ENCODE results near the gene UNC13D. TPM values are rescaled to one million over a fixed set of nuclear protein-coding genes. Genes with fewer than 3 reads are reported as not detected.

Gene UNC13D
- total and polyA plus RNA-seq, 2 experiments from 2014 or later = 0.06 to 0.65 TPM

- H3K27ac ChIP-seq = no peak overlapping the region
- no peak for DNase-seq
- TF ChIP-seq EZH2phosphoT487 (IDR thresholded peaks at IDR 0.05; ENCODE audit: insufficient read depth, low read depth) = no peak
- TF ChIP-seq EZH2 (IDR thresholded peaks at IDR 0.05; ENCODE audit: insufficient read depth, poor library complexity, severe bottlenecking) = no peak
- H3K4me2 ChIP-seq (ENCODE audit: unreplicated experiment) = no peak overlapping the region
- H2AFZ ChIP-seq = no peak overlapping the region
- no peak overlapping the region for H3K9ac ChIP-seq
- WGBS, 2 experiments (ENCODE audit: low coverage in 1 of 2, low lambda C conversion rate in 2 of 2, missing lambda C conversion rate in 2 of 2) = 83% methylated on average over 13 of the region's 13 CpGs
- in situ Hi-C loops (cut with MboI) = no loop called here
- H3K9me2 ChIP-seq (ENCODE audit: insufficient read depth) = no peaks in the 10 kb centered on the region
- no peaks in the 10 kb centered on the region for H3K4me1 ChIP-seq (ENCODE audit: insufficient read depth)
- no peaks in the 10 kb centered on the region; the same call in 1 of the 2 replicates for H3K36me3 ChIP-seq (ENCODE audit: low read depth)
- H3K79me2 ChIP-seq (ENCODE audit: insufficient read depth) = no peaks in the 10 kb centered on the region
- H3K9me3 ChIP-seq (ENCODE audit: low read depth) = no peaks in the 10 kb centered on the region
- no peaks in the 10 kb centered on the region for H3K27me3 ChIP-seq (replicated peaks; ENCODE audit: insufficient read depth)
- H4K20me1 ChIP-seq (ENCODE audit: insufficient read depth) = no peaks in the 10 kb centered on the region
- no peaks in the 10 kb centered on the region for H3F3A ChIP-seq (ENCODE audit: insufficient read depth)
- H3K4me3 ChIP-seq = no peak overlapping the region
Measured at GRCh38 chr17:75824050-75824552, 20.1 kb downstream of the UNC13D start.

- no peaks in the 10 kb centered on the region for H3K79me2 ChIP-seq (ENCODE audit: insufficient read depth)
- H3F3A ChIP-seq (ENCODE audit: insufficient read depth) = no peaks in the 10 kb centered on the region
- in situ Hi-C loops (cut with MboI) = no loop called here
- H3K36me3 ChIP-seq (ENCODE audit: low read depth) = no peaks in the 10 kb centered on the region; the same call in 1 of the 2 replicates
- no peaks in the 10 kb centered on the region for H3K9me3 ChIP-seq (ENCODE audit: low read depth)
- TF ChIP-seq EZH2phosphoT487 (IDR thresholded peaks at IDR 0.05; ENCODE audit: insufficient read depth, low read depth) (no peak), EZH2 (IDR thresholded peaks at IDR 0.05; ENCODE audit: insufficient read depth, poor library complexity, severe bottlenecking) (no peak)
- no peaks in the 10 kb centered on the region for H3K9me2 ChIP-seq (ENCODE audit: insufficient read depth)
- no peak overlapping the region for H2AFZ ChIP-seq
- H3K9ac ChIP-seq = no peak overlapping the region
- H3K4me2 ChIP-seq (ENCODE audit: unreplicated experiment) = no peak overlapping the region
- H3K27ac ChIP-seq = no peak overlapping the region
- H4K20me1 ChIP-seq (ENCODE audit: insufficient read depth) = no peaks in the 10 kb centered on the region
- H3K27me3 ChIP-seq (replicated peaks; ENCODE audit: insufficient read depth) = no peaks in the 10 kb centered on the region
- H3K4me3 ChIP-seq = no peak overlapping the region
- no peak for DNase-seq
- H3K4me1 ChIP-seq (ENCODE audit: insufficient read depth) = no peaks in the 10 kb centered on the region
- WGBS, 2 experiments (ENCODE audit: low coverage in 1 of 2, low lambda C conversion rate in 2 of 2, missing lambda C conversion rate in 2 of 2) = 81 to 84% methylated on average over 24 to 28 of the region's 28 CpGs
Measured at GRCh38 chr17:75823257-75824041, 20.8 kb downstream of the UNC13D start.

- DNase-seq = no peak
- H3K9ac ChIP-seq = no peak overlapping the region
- no peak overlapping the region for H3K4me3 ChIP-seq
- no peaks in the 10 kb centered on the region for H3F3A ChIP-seq (ENCODE audit: insufficient read depth)
- no peaks in the 10 kb centered on the region for H3K9me2 ChIP-seq (ENCODE audit: insufficient read depth)
- TF ChIP-seq EZH2phosphoT487 (IDR thresholded peaks at IDR 0.05; ENCODE audit: insufficient read depth, low read depth) (no peak), EZH2 (IDR thresholded peaks at IDR 0.05; ENCODE audit: insufficient read depth, poor library complexity, severe bottlenecking) (no peak)
- H3K4me2 ChIP-seq (ENCODE audit: unreplicated experiment) = no peak overlapping the region
- H3K27me3 ChIP-seq (replicated peaks; ENCODE audit: insufficient read depth) = no peaks in the 10 kb centered on the region
- WGBS, 2 experiments (ENCODE audit: low coverage in 1 of 2, low lambda C conversion rate in 2 of 2, missing lambda C conversion rate in 2 of 2) = 92 to 100% methylated on average over 3 of the region's 3 CpGs
- no peaks in the 10 kb centered on the region; the same call in 1 of the 2 replicates for H3K36me3 ChIP-seq (ENCODE audit: low read depth)
- no peak overlapping the region for H2AFZ ChIP-seq
- H3K9me3 ChIP-seq (ENCODE audit: low read depth) = no peaks in the 10 kb centered on the region
- H3K79me2 ChIP-seq (ENCODE audit: insufficient read depth) = no peaks in the 10 kb centered on the region
- H3K4me1 ChIP-seq (ENCODE audit: insufficient read depth) = no peaks in the 10 kb centered on the region
- H4K20me1 ChIP-seq (ENCODE audit: insufficient read depth) = no peaks in the 10 kb centered on the region
- in situ Hi-C loops (cut with MboI) = no loop called here
- H3K27ac ChIP-seq = no peak overlapping the region
Measured at GRCh38 chr17:75822800-75823166, 21.4 kb downstream of the UNC13D start.

- no peak overlapping the region for H3K4me3 ChIP-seq
- no peaks in the 10 kb centered on the region for H3K4me1 ChIP-seq (ENCODE audit: insufficient read depth)
- H3K27ac ChIP-seq = no peak overlapping the region
- no peaks in the 10 kb centered on the region for H3K27me3 ChIP-seq (replicated peaks; ENCODE audit: insufficient read depth)
- DNase-seq = no peak
- in situ Hi-C loops (cut with MboI) = no loop called here
- no peak overlapping the region for H2AFZ ChIP-seq
- WGBS, 2 experiments (ENCODE audit: low coverage in 1 of 2, low lambda C conversion rate in 2 of 2, missing lambda C conversion rate in 2 of 2) = 60 to 67% methylated on average over 15 to 18 of the region's 18 CpGs
- no peaks in the 10 kb centered on the region; the same call in 1 of the 2 replicates for H3K36me3 ChIP-seq (ENCODE audit: low read depth)
- H4K20me1 ChIP-seq (ENCODE audit: insufficient read depth) = no peaks in the 10 kb centered on the region
- no peak for TF ChIP-seq EZH2phosphoT487 (IDR thresholded peaks at IDR 0.05; ENCODE audit: insufficient read depth, low read depth)
- no peak for TF ChIP-seq EZH2 (IDR thresholded peaks at IDR 0.05; ENCODE audit: insufficient read depth, poor library complexity, severe bottlenecking)
- no peaks in the 10 kb centered on the region for H3F3A ChIP-seq (ENCODE audit: insufficient read depth)
- H3K79me2 ChIP-seq (ENCODE audit: insufficient read depth) = no peaks in the 10 kb centered on the region
- no peaks in the 10 kb centered on the region for H3K9me2 ChIP-seq (ENCODE audit: insufficient read depth)
- no peaks in the 10 kb centered on the region for H3K9me3 ChIP-seq (ENCODE audit: low read depth)
- no peak overlapping the region for H3K9ac ChIP-seq
- no peak overlapping the region for H3K4me2 ChIP-seq (ENCODE audit: unreplicated experiment)
Measured at GRCh38 chr17:75822119-75822799, 21.9 kb downstream of the UNC13D start.

All from GM23248 (cell line).